Hematopoietic multipotent progenitor cell treated with erythropoietin and hydrocortisone succinate and interleukin-3 and kit ligand, for 6 days (in vitro differentiated cells): ENCODE data around the gene KDM2B.
"Not testable (repeated sequence)": the region's sequence is repeated elsewhere in the genome, so short reads cannot be mapped to it uniquely, and the experiment has no call there.

Experiments
- DNase-seq: peaks from one replicate; pipeline ENCODE4 v3.0.0-alpha.2; 2015

KDM2B gene

DNA sequence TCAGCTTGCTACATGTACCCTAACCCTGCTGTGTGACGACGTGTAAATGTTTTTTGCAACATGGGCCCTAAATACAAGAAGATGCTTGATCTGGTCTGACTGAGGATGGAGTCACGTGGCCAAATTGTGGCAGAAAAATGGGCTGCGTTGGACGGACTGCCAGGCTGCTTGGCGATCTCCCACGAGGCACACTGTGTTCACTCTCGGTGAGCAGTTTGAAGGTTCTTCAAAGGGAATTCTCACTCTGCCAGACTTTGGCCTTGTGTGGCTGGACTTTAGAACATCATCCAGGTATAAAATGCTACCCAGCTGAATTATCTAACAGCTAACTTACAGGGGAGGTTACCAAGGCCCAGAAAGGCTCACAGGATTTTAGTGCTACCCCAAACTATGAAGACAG lies 85.1 kb downstream of the KDM2B start:
- no peak for DNase-seq

DNA sequence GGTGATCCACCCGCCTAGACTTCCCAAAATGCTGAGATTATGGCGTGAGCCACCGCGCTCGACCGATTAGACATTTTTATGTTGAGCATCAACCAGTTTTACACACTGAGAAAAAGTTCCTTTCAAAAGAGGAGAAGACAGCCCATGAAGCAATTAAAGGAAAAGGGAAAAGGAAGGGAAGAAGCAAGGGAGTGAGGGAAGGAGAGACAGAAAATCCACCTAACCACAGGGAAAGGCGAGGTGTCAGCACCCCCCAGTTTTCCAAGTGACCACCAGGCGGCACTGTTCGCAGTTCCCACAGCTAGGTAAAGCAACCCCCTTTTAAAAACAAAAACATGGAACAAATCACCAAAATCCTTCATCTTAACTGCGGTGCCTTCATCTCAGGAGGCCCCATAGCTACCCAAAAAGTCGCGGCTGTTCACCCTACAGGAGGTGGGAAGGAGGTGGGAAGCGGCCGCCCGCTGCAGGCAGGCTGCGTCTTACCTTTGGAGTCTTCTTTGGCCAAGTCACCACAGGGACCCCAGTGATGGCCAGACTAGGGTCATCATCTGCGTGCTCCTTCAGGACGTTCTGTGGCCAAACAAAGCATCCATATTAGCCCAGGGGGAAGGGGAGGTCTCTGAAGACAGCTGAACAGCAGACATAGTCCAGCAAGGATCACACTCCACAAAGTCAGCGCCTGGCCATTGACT lies 86.6 kb downstream of the KDM2B start:
- peak; percentile 67 for DNase-seq

DNA sequence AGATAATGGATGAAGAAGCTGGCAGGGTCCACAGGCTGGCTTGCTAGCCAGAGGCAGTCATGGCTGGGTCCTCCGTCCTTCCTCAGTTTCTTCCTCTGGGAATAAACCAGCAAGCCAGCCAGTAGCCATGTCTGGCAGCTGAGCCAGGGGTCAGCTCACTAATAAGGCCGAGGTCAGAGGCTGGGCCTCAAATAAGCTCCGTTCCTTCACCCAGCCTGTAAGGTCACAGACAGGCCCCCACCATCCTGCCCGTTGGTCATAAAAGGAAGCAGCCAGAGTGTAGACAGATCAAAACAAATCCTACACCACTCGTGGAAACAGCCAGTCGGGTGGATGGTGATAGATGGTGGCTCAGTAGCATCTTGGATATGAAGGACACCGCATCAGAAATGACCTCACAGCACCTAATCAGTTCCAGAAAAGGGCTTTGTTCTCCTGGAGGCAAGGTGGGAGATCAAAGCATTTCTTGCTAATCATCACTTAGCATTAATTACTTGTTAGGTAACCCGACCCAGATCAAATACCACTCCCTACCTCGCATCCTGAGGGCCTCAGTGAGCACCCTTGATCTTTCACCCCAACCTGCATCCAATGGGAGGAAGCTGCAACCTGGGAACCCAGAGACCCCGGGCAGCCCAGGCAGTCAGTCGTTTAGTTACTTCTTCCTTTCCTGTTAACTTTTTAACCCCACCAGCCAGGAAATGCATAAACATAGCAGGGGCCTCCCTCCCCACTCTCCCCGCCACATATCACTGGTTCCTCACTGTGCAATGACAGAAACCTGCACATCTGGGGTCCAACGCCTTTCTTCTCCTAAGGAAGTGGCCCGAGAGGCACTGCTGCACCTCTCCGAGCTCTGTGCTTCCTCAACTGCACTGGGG lies 90.2 kb downstream of the KDM2B start:
- peak; percentile 67 for DNase-seq

DNA sequence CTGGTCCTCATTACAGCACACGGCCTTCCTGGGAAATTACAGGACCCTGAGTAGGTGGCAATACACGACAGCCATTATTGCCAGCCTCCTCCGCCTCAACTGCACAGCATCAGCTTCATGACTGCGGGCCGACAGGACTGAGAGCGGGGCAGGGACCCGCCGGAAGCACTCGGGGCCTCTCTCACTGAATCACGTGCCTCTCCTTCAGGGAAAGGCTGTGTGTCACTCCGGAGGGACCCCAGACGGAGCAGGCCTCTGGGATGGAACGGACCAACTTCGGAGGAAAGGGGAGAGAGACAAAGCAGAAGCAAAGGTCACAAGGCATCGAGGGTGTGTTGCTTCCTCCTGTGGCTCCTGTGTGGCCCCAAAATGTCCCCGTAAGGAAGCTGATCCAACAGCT lies 90.9 kb downstream of the KDM2B start:
- DNase-seq, result no peak

DNA sequence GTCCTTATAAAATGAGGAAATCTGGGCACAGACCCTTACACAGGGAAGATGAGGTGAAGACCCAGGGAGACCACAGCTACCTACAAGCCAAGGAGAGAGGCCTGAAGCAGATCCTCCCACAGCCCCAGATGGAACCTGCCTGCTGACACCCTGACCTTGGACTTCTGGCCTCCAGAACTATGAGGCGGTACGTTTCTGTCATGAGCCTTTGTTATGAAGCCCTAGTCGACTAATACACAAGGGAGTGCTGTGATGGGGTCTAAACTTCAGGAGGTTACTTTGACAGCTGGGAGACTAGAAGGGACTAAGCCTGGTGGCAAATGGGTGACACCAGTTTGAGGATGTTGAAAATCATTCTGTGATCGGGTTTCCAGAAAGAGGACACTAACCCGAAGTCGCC lies 95.9 kb downstream of the KDM2B start:
- DNase-seq, result no peak

DNA sequence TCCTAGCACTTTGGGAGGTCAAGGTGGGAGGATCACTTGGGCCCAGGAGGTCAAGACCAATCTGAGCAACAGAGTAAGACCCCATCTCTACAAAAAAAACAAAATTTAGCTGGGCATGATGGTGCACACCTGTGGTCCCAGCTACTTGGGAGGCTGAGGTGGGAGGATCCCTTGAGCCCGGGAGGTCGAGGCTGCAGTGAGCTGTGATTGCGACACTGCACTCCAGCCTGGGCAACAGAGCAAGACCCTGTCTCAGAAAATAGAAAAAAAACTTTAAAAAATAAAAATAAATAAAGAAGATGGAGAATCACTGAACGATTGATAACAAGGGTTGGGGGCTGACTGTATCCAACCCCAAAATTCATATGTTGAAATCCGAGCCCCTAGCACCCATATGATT lies 96.3 kb downstream of the KDM2B start:
- not testable (repeated sequence) for DNase-seq

DNA sequence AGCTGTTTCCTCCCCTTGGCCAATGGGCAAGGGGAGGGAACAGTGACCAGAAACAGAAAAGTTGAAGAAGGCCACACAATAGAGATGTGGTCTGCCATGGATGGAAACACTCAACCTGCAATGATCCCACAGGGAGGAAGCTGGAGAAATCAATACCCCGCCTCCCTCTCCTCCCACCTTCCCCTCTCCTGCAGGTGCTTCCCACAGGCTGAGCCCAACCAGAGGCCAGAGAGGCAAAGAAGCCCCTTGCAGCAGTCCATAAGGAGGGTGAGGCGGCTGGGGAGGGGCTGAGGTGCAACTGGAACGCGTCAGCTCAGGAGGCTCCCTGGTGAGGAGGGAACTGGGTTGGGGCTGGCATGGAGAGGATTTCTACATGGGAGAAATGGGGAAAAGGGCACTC lies 96.9 kb downstream of the KDM2B start:
- DNase-seq, result no peak

DNA sequence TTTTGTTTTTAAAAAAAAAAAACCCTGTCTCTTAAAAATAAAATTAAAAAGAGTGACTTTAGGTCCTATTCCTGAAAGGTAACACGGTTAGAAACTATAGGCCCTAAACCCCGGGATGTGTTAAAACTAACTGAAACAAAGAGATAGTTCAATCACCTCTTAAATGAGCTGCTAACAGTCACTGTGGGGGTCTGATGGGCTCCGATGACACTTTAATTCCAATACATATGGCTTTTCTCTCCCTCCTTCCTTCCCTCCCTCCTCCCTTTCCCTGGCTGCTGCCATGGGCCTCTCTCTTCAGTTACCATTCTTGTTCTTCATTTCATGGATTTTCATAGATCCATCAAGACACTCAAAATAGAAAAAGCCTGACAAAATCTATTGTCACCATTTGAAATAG lies 104.3 kb downstream of the KDM2B start:
- DNase-seq, result no peak

DNA sequence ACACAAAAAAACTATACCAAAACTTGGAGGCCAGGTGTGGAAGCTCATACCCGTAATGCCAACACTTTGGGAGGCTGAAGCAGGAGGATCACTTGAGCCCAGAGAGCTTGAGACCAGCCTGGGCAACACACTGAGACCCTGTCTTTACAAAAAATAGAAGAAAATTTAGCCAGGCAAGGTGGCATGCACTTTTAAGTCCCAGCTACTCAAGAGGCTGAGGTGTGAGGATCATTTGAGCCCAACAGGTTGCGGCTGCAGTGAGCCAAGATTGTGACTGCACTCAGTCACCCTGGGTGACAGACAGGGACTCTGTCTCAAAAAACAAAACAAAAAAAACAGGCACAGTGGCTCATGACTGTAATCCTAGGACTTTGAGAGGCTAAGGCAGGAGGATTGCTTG lies 105.5 kb downstream of the KDM2B start:
- no peak for DNase-seq

DNA sequence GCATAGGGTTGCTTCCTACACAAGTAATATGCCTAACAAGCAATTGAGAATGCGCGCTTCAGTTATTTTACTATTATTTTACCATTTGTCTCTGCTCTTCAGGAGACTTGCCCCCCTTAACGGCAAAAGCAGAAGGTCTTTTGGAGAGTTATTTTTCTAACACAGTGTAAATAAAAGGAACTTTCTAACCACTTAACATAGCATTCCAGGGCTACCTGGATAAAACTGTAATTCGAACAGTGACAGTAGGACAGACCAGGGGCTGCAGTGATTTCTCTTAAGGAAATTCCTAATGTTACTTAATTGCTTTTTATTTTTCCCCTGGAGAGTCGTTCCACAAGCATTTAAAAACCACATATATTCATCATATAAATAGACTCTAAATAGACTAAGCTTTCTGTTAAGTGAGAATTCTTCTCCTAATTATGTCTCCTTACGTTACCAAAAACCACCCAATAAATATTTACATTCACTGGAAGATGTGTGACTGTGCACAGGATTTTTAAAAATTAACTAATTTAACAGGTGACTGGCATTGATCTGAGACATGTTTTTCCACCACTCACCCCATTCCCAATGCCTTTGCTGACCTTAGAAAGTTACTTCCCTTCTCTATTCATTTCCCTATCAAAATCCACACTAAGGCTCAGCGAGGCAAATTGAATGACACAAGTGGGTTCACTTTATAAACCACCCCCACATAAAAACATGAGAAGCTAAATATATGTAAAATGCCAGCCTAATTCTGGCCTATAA lies 108.5 kb downstream of the KDM2B start:
- DNase-seq, result no peak

DNA sequence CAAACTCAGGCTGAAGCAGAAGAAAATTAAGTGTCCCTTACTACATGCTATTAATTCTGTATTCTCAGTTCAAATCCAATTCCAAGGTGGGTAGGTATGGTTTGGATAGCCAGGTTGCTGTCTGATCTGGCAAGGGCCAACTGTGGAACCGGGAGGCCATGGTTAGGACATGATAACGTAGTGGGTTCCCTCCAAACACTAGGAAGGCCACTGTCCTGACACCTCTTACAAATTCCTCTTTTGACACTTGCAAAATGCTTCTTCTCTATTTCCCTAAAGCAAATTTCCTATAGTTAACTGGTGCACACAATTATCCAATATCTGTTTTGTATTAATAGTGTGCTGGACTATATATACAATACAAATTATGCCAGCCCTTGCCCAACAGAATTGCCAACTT lies 110.1 kb downstream of the KDM2B start:
- no peak for DNase-seq

DNA sequence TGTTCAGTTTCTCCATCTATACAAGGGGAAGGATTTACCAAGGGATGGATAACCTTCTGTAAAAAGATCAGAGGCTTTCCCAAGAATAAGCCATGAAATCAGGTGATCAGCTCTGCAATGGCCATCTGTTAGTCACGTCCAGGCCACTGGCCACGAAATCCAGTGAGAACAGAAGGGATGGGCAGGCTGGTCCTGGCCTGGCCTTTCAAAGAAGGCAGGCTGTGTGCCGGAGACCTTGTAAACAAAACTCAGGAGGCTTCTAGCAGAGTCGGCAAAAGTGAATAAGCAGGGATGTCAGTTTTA lies 112.4 kb downstream of the KDM2B start:
- no peak for DNase-seq

DNA sequence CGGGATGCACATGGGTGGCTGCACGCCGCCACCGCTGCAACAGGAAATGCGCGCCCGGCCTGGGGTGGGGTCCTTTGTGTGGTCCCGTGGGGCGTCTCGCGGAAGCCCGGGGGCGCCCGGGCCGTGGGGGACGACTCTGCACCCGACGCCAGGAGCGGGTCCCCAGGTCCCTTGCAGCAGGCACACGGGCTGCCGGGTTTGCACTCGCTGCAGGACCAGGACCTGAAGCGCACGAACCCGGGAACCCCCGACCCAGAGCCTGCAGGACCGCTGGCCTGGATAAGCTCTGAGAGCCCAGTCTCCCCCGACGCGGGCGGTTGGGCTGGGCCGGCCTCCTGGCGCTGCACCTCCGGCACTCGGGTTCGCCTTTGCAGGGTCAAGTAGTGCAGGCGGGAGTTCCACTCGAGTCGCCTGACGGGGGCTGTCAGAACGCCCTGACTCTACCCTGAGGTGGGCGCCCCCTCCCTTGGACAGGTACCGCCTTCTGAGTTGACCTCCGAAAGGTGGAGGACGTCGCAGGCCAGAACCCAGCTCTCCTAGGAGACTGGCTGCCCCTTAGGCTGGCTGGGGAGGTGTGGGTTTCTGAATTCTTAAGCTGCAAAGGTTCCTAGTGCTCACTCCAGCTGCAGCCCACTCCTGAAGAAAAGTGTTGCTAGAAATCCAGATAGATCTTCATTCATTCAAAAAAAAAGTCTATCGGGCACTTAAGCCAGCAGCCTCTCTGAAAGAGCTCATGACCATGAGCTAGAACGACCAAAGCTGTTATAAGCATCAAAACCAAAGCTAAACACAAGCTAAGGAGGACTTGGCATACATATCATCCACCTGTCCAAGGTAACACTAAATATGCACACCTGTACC lies 113.0 kb downstream of the KDM2B start:
- DNase-seq, result peak; percentile 51

DNA sequence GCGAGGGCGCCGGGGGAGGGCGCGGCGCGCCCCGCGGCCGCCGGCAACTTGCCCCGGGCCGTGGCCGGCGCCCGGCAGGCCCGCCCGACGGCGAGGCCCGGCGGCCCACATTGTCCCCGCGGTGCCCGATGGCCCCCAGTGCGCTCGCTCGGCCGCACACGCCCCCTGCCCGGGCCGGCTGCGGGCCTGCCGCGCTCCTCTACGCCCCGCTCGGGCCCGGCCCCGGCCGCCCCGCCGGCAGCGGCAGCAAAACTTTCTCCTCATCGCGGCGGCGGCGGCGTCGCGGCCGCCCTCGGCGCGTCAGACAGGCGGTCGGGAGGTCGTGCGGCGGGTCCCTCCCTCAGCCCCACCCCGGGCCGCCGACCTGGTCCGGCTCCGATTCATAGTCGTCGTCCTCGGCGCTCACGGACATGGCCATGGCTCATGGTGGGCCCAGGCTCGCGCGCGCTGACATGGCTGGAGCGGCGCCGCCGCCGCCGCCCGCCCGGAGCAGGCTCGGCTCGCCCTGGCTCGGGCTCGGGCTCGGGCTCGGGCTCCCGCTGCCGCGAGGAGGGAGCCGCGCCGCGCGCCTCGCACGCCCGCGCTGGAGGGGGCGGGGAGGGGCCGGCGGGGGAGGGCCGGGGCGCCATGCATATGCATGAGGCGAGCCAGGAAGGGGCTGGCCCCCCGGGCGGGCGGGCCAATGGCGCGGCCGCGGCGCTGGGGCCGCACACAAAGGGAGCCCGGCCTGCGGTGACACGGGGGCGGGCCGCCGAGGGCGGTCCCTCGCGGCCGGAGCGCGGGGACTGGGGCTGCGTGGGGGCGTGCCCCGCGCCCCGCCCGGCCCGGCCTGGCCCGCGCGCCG lies 113.8 kb downstream of the KDM2B start:
- peak; percentile 92 for DNase-seq

DNA sequence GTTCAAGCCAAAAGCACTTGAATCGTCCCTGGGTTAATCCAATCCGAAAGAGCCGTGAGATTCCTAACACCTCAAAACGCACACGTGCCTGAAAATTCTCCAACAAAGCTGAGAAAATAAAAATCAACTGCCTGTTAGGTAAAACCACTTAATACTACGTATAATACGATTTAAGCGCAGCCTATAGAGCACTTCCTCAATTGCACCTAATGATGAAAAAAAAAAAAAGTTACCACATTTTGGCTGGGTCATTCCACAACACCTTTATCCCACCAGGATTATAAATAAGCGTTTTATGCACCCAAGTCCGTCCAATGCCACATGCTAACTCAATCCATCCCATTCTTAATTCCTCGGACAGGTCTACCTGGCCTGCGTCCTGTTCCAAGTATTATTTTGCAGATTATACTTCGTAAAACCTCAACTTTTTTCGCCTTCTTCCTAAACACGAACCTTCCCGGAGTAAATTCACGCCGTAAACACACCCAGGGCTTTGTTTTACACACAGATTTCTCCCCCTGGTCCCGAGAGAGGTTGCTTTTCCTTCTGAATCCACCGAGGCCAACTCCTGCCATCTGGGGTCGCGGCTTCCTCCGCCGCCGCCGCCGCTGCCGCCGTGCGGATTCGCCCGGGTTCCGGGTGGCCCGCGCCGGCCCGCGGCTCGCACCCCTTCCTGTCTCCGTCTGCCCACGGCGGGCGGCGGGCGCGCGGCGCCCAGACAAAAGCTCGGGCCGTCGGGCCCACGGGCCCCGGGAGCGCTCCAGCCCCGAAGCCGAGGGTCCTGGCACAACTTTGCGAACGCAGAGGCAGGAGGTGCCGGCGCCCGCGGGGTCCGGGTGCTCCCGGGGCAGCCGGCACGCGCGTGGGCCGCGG lies 114.7 kb downstream of the KDM2B start:
- DNase-seq, result peak; percentile 65

DNA sequence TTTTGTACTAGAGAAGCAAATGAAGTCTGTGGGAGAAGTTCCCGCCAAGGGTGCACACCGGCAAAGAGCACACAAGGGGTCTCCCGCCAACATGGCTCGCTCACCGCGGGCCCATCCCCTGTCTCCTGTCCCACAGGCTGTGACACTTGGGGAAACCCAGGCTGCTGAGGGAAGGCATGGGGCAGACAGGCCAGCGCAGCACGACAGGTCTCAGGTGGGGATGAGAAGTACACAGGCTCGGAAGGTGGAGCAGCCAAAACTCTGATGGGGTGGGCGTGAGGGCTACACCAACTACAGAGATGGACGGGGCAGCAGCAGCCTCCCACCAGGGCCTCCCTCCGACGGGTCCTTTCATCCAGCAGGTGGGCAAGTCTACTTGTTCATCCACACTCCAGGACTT lies 116.5 kb downstream of the KDM2B start:
- no peak for DNase-seq

DNA sequence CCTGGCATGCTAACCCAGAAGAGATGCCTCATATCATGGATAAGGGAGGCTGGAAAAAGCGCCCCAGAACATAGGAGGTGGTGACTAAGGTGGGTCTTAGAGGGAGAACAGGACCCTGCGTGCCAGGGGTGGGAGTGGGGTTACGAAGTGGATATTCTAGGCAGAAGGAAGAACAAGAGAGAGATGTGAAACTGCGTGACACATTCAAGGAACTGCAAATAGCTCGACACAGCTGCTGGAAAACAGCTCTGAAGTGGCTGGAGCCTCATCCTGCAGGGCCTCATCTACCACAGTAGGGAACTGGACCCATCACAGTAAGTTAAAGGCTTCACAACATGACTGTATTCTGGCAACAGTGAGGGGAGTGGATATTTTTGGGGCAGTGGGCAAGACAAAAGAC lies 119.8 kb downstream of the KDM2B start:
- DNase-seq, result no peak

DNA sequence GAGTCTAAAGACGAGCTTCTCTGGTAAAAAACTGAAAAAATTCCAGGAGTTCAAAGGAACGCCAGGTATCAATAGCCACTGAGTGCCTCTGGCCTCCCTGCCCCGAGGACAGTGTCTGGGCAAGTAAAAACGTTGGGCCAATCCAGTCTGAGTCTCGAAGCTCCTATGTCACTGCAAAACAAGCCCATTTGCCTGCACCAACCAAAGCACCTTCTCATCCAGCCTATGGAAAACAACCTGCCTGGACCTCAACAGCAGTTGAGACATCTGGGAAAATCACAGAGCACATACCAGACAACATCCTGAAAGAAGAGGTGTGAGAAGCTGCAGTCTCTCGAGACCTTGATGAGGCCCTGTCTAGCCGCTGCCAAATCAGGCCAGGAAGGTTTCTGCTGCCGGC lies 124.3 kb downstream of the KDM2B start:
- no peak for DNase-seq

DNA sequence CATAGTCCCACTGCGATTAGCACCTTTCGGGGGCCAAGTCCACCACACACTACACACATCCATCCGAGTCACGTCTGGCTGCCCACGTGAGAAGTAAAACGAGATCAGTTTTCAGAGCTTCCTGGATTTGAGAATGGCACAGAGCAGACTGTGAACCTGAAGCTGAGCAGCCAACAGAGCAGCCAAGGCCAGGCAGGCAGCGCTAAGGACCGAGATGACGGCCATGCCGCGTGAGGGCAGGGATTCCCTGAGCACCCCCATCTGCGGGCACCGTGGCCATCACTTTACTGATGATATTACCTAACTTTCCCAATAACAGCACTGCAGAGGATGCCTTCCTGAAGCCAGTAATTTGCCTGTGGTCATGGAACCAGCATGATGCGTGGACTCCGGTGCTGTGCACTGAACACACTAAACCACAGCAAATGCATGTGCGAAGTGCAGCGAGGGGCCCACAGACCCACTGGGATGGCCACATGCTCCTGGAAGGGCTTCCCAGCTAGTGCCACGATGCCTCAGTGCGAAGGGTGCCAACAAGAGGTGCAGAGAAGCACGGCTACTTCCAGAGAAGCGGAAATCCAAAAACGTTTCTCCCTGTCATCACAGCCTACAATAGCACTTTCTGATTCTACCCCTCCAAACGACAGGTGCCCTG lies 124.9 kb downstream of the KDM2B start:
- no peak for DNase-seq

DNA sequence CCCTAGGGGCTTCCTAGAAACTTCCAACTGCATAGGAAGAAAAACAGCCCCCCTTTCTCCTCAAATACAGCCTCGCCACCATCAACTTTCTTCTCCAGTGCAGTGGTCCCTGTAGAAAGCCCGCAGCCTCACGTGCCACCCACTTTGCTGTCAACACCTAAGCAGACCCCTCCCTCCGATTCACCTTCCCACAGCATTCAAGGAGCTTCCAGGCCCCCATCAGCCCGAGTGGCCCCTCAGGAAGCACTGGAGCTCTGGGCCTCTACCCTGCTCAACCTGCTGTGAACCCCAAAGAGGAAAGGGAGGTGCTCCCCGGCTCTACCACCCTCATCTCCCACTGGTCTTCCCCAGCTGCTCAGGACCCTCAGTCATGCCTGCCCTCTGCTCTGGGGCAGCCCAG lies 125.9 kb downstream of the KDM2B start:
- no peak for DNase-seq
